Sigmoid colon (tissue), 7 donors: ENCODE data around the gene MAP4K1. TPM values are rescaled to one million over a fixed set of nuclear protein-coding genes. Genes with fewer than 3 reads are reported as not detected.
"Not testable (repeated sequence)": the region's sequence is repeated elsewhere in the genome, so short reads cannot be mapped to it uniquely, and the experiment has no call there.

ENCODE experiments used
- DNase-seq: peaks from one replicate; pipeline ENCODE4 v3.0.0-alpha.2; 2019
- H3K27ac ChIP-seq, 4 donors: fragments of 200-600 bp; sonication (generic); one replicate each; pipeline ENCODE4 v1.5.1; 2016 to 2019; ENCODE audit warnings: mild to moderate bottlenecking in 1 of 4
- H3K27me3 ChIP-seq, 3 donors: fragments of 200-600 bp; sonication (generic); one replicate each; pipeline ENCODE4 v1.5.1; 2019; ENCODE audit warnings: mild to moderate bottlenecking in 1 of 3
- H3K36me3 ChIP-seq, 4 donors: fragments of 200-600 bp; sonication (generic); one replicate each; pipeline ENCODE4 v1.5.1; 2016 to 2019
- H3K4me1 ChIP-seq, 4 donors: fragments of 200-600 bp; sonication (generic); one replicate each; pipeline ENCODE4 v1.5.1; 2017 to 2019
- H3K4me3 ChIP-seq, 4 donors: fragments of 200-600 bp; sonication (generic); one replicate each; pipeline ENCODE4 v1.5.1; 2017 to 2019; ENCODE audit warnings: mild to moderate bottlenecking in 2 of 4, moderate library complexity in 1 of 4
- H3K9me3 ChIP-seq, 4 donors: fragments of 200-600 bp in 3 of 4; sonication (generic) in 3 of 4; one replicate each; pipeline versions ENCODE4 v1.5.1 to v1.6.1; 2013 to 2019
- EP300 ChIP-seq, 4 donors: sonication (generic); formaldehyde crosslinking; IDR thresholded peaks; one replicate each; pipeline ENCODE4 v1.6.1; 2017; ENCODE audit warnings: antibody characterized with exemption in 4 of 4
- POLR2A ChIP-seq, 2 donors: fragments of 450-650 bp; IDR thresholded peaks; one replicate each; pipeline ENCODE4 v1.6.1; 2016; ENCODE audit warnings: antibody characterized with exemption in 2 of 2, mild to moderate bottlenecking in 2 of 2, moderate library complexity in 2 of 2
- POLR2AphosphoS5 ChIP-seq, 4 donors: sonication (generic); formaldehyde crosslinking; IDR thresholded peaks; one replicate each; pipeline ENCODE4 v1.6.1; 2017; ENCODE audit warnings: antibody characterized with exemption in 4 of 4
- WGBS, 2 donors: extraction: QIAGEN DNeasy Blood & Tissue Kit; methylation state at CpG; one replicate each; pipeline ENCODE4 v1.1.7; 2013; 5-methylcytosine and 5-hydroxymethylcytosine counted together
- intact Hi-C: fragments of 100-400 bp; cut with DNase I; formaldehyde crosslinking; loops from one replicate; pipeline ENCODE4 v1.15.1; 2023
- polyA plus RNA-seq, 3 donors: library from polyadenylated mRNA; stranded (reverse); fragments of 200-250 nt; gene quantifications; one replicate each; pipeline ENCODE4 v1.2.3, GENCODE V29; 2013
- total RNA-seq, 4 donors: library from RNA; depleted of rRNA; stranded (reverse); fragments of >200 nt; gene quantifications; one replicate each; pipeline ENCODE4 v1.1.0, GENCODE V29; 2016
- TF ChIP-seq, protein P1 (sequence below), 4 experiments: fragments of 450-650 bp in 3 of 4; fragments of 200-600 bp in 1 of 4; IDR thresholded peaks; one replicate each; pipeline ENCODE4 v1.5.1; 2016 to 2019; ENCODE audit warnings: antibody characterized with exemption in 4 of 4, mild to moderate bottlenecking in 3 of 4, moderate library complexity in 2 of 4
- donor health status: healthy with polysubstance abuse.
- donor health status: Bipolar disorder and iron deficiency.
- donor health status: healthy.

The MAP4K1 gene
- total and polyA plus RNA-seq, 7 donors = 1.2 to 29.7 (median 1.6) TPM

DNA sequence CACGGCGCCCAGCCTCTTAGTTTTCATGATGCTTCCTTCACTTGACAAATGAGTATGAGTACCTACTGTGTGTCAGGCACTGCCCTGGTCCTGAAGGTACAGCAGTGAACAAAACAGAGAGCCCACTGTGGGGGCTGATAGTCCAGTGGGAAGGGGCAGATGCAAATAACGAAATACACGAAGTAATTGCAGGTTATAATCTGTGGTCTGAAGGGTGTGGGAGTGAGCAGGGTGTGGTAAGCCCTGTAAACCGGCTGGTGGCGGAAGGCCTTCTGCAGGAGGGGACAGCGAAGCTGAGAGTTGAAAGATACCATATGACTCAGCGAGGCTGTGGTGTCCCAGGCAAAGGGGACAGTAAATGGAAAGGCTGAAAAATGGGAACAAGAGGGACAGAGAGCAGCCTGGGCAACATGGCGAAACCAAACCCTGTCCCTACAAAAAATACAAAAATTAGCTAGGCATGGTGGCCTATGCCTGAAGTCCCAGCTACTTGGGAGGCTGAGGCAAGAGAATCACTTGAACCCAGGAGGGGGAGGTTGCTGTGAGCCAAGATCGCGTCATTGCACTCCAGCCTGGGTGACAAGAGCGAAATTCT, 60.5 kb downstream of the MAP4K1 start:
- intact Hi-C loops = no loop called here
- WGBS, 2 donors = 49 to 63% methylated on average over 12 of the region's 12 CpGs
- Histone ChIP-seq H3K27ac (no peak overlapping the region), H3K27me3 (peaks cover 0 to 3% (median 0%) of the 10 kb centered on the region in 3 donors), H3K4me3 (no peak overlapping the region), H3K9me3 (no peaks in the 10 kb centered on the region), H3K36me3 (no peaks in the 10 kb centered on the region), H3K4me1 (no peaks in the 10 kb centered on the region)
- TF ChIP-seq POLR2AphosphoS5 (IDR thresholded peaks at IDR 0.05) (no peak), EP300 (IDR thresholded peaks at IDR 0.05) (no peak), POLR2A (IDR thresholded peaks at IDR 0.05) (no peak)
- TF ChIP-seq, protein P1, sequence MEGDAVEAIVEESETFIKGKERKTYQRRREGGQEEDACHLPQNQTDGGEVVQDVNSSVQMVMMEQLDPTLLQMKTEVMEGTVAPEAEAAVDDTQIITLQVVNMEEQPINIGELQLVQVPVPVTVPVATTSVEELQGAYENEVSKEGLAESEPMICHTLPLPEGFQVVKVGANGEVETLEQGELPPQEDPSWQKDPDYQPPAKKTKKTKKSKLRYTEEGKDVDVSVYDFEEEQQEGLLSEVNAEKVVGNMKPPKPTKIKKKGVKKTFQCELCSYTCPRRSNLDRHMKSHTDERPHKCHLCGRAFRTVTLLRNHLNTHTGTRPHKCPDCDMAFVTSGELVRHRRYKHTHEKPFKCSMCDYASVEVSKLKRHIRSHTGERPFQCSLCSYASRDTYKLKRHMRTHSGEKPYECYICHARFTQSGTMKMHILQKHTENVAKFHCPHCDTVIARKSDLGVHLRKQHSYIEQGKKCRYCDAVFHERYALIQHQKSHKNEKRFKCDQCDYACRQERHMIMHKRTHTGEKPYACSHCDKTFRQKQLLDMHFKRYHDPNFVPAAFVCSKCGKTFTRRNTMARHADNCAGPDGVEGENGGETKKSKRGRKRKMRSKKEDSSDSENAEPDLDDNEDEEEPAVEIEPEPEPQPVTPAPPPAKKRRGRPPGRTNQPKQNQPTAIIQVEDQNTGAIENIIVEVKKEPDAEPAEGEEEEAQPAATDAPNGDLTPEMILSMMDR (IDR thresholded peaks at IDR 0.05) = no peak
- DNase-seq = no peak

DNA sequence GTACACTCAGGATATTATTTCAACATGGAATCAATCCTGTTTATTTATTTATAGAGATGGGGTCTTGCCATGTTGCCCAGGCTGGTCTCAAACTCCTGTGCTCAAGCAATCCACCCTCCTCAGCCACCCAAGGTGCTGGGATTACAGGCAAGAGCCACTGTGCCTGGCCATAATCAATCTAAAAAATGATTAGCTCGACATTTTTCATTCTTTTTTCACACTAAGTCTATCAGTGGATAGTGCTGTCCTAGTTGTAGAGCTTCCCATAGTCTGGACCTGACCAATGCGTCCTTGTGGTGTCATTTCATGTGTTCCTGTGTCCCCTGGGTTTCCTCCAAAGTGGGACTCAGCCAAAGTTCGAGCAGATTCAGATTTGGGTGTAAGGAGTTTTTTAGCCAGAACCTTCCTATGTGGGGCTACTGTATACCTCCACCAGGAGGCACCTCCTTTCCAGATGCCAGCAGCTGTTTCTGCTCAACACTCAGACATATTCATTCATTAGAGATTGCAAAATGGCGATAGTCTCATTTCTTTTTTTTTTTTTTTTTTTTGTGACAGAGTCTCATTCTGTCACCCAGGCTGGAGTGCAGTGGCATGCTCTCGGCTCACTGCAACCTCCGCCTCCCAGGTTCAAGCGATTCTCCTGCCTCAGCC, 61.1 kb downstream of the MAP4K1 start:
- WGBS, 2 donors = 57 to 72% methylated on average over 7 of the region's 7 CpGs
- H3K4me3 ChIP-seq = no peak overlapping the region
- intact Hi-C loops = no loop called here

GRCh38 chr19:38555200-38555599, 62.6 kb downstream of the MAP4K1 start:
- DNase-seq = no peak
- Histone ChIP-seq H3K4me1 (no peaks in the 10 kb centered on the region), H3K4me3 (no peak overlapping the region), H3K9me3 (no peaks in the 10 kb centered on the region), H3K36me3 (no peaks in the 10 kb centered on the region), H3K27me3 (peaks cover 0 to 3% (median 0%) of the 10 kb centered on the region in 3 donors), H3K27ac (no peak overlapping the region)
- TF ChIP-seq, protein P1 (IDR thresholded peaks at IDR 0.05) = no peak
- TF ChIP-seq EP300 (IDR thresholded peaks at IDR 0.05) (no peak), POLR2A (IDR thresholded peaks at IDR 0.05) (no peak), POLR2AphosphoS5 (IDR thresholded peaks at IDR 0.05) (no peak)
- WGBS, 2 donors = 59 to 72% methylated on average over 8 of the region's 8 CpGs
- intact Hi-C loops = no loop called here

More for the DNA sequence above, 61.1 kb downstream of the MAP4K1 start:
- H3K27me3 ChIP-seq = peaks cover 0 to 3% (median 0%) of the 10 kb centered on the region in 3 donors
- DNase-seq = no peak
- no peaks in the 10 kb centered on the region for H3K4me1 ChIP-seq
- H3K27ac ChIP-seq = no peak overlapping the region
- TF ChIP-seq POLR2A (IDR thresholded peaks at IDR 0.05) (no peak), EP300 (IDR thresholded peaks at IDR 0.05) (no peak), POLR2AphosphoS5 (IDR thresholded peaks at IDR 0.05) (no peak)
- TF ChIP-seq, protein P1 (IDR thresholded peaks at IDR 0.05) = no peak
- H3K36me3 ChIP-seq = no peaks in the 10 kb centered on the region
- no peaks in the 10 kb centered on the region for H3K9me3 ChIP-seq

DNA sequence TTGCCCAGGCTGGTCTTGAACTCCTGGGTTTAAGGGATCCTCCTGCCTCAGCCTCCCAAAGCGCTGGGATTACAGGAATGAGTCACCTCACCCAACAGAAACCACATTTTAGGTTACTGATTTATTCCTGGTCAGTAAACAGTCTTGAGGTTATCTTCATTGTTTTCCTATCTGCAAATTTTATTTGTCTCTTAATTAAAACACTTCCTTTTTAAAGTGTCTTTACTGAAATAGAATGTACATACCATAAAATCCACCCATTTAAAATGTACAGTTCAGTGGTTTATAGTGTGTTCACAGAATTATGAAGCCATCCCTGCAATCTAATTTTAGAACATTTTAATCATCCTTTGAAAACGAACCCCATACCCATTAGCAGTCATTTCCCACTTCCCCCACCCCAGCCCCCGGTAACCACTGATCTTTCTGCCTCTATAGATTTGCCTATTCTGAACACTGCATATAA, 63.0 kb downstream of the MAP4K1 start:
- no peak for TF ChIP-seq EP300 (IDR thresholded peaks at IDR 0.05)
- TF ChIP-seq, protein P1 (IDR thresholded peaks at IDR 0.05) = no peak
- TF ChIP-seq POLR2AphosphoS5 (IDR thresholded peaks at IDR 0.05) = no peak
- no peak for TF ChIP-seq POLR2A (IDR thresholded peaks at IDR 0.05)
- Histone ChIP-seq H3K27me3 (peaks cover 0 to 3% (median 0%) of the 10 kb centered on the region in 3 donors), H3K27ac (no peak overlapping the region), H3K36me3 (no peaks in the 10 kb centered on the region), H3K4me3 (no peak overlapping the region), H3K4me1 (no peaks in the 10 kb centered on the region), H3K9me3 (no peaks in the 10 kb centered on the region)
- WGBS, 2 donors = 11 to 37% methylated on average over 3 of the region's 3 CpGs
- intact Hi-C loops = no loop called here
- DNase-seq = no peak

- intact Hi-C loops, DNase-seq, H3K4me3 ChIP-seq, H3K27ac ChIP-seq, H3K36me3 ChIP-seq, H3K9me3 ChIP-seq, H3K27me3 ChIP-seq, H3K4me1 ChIP-seq: not testable (repeated sequence)
- WGBS, 2 donors = 81 to 97% methylated on average over 1 of the region's 1 CpG
Measured at GRCh38 chr19:38553239-38553638, 64.5 kb downstream of the MAP4K1 start.
